ENCODE measurements around the gene CYS1. TPM values are rescaled to one million over a fixed set of nuclear protein-coding genes. Genes with fewer than 3 reads are reported as not detected.
A peak's percentile ranks its signal among the peaks of the same experiment; 100 is the strongest.

The CYS1 gene
- polyA plus RNA-seq, 2 donors = 0.29 to 0.94 TPM

DNA sequence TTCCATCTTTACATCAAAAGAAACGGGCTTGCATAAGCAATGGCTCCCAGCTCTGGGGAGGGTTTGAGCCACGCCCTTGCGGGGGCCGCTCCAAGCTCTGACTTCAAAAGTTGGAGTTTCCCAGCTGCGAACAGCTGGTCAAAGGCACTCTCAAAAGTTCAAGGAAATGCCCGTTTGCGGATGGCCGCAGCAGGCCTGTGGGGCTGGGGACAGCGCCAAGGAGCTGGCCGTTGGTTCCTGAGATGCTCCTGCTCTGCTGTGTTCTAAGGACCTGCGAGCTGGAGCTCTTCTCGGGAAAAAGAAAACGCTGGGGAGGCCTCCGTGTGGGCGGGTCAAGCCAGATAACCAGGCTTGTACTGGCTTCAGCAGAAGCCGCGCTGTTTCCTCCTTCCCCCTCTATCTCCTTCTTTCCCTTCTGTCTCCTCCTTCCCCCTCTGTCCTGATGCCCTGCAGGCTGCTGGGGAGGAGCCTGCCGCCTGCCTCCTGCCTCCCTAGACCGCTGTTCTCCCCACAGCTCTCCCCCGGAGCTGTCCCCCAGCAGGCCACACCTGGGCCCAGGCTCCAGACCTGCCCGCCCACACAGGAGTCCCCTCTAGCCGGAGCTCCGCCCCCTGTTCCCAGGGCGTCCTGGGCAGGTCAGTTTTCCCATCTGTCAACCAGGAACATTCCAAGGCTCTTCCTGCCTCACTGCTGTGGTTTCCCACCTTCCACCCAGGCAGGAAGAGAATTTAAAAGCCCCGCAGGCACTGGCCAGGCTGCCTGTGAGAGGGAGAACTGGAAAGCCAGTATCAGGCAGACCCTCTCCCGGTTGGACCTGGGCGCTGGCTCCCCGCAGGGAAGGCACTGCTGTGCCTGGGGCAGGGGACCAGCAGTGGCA, 22.7 kb downstream of the CYS1 start:
- H3K27me3 ChIP-seq (ENCODE audit: control insufficient read depth in 1 of 2, insufficient read depth in 2 of 2, low read length in 2 of 2) = no peaks in the 10 kb centered on the region
- peak overlapping the region; percentile 45 to 50 for H3K27ac ChIP-seq (ENCODE audit: low read depth in 2 of 2, low read length in 1 of 2)
- peak overlapping the region in 1 of 2 donors; percentile 7 for H3K4me3 ChIP-seq (ENCODE audit: low read depth in 1 of 2, low read length in 2 of 2)
- H3K36me3 ChIP-seq (ENCODE audit: control insufficient read depth in 2 of 2, insufficient read depth in 2 of 2, low read length in 1 of 2) = peaks cover under 1 to 4% of the 10 kb centered on the region in 2 donors
- no peaks in the 10 kb centered on the region for H3K9me3 ChIP-seq (ENCODE audit: control insufficient read depth in 2 of 2, insufficient read depth in 1 of 2, low read depth in 1 of 2, low read length in 1 of 2)
- WGBS, 2 donors = 18 to 28% methylated on average over 25 to 28 of the region's 28 CpGs
- peaks cover 0 to 2% of the 10 kb centered on the region in 2 donors for H3K4me1 ChIP-seq (ENCODE audit: control insufficient read depth in 2 of 2, insufficient read depth in 2 of 2, low read length in 1 of 2)

DNA sequence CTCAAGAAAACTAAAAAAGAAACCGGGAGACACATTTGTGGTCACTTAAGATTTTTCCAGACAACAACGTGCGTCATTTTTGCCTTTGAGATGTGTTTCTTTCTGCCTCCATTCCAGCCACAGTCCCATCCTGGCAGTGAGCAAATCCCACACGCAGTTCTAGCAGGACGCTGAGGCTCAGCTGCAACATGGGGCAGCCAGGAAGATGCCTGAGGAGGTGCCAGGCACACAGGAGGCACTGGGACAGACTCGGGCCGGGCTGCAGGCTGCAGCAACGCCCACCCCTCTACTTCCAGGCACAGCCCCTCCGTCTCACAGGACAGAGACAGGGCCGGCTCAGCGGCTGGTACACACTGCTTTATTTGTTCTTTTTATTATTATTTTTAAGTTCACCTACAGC, 23.8 kb downstream of the CYS1 start:
- peaks cover 4 to 5% of the 10 kb centered on the region in 2 donors for H3K36me3 ChIP-seq (ENCODE audit: control insufficient read depth in 2 of 2, insufficient read depth in 2 of 2, low read length in 1 of 2)
- H3K27me3 ChIP-seq (ENCODE audit: control insufficient read depth in 1 of 2, insufficient read depth in 2 of 2, low read length in 2 of 2) = no peaks in the 10 kb centered on the region
- H3K9me3 ChIP-seq (ENCODE audit: control insufficient read depth in 2 of 2, insufficient read depth in 1 of 2, low read depth in 1 of 2, low read length in 1 of 2) = no peaks in the 10 kb centered on the region
- WGBS, 2 donors = 74 to 79% methylated on average over 11 of the region's 11 CpGs
- H3K4me3 ChIP-seq (ENCODE audit: low read depth in 1 of 2, low read length in 2 of 2) = no peak overlapping the region
- H3K27ac ChIP-seq (ENCODE audit: low read depth in 2 of 2, low read length in 1 of 2) = no peak overlapping the region
- H3K4me1 ChIP-seq (ENCODE audit: control insufficient read depth in 2 of 2, insufficient read depth in 2 of 2, low read length in 1 of 2) = peaks cover 0 to 2% of the 10 kb centered on the region in 2 donors

DNA sequence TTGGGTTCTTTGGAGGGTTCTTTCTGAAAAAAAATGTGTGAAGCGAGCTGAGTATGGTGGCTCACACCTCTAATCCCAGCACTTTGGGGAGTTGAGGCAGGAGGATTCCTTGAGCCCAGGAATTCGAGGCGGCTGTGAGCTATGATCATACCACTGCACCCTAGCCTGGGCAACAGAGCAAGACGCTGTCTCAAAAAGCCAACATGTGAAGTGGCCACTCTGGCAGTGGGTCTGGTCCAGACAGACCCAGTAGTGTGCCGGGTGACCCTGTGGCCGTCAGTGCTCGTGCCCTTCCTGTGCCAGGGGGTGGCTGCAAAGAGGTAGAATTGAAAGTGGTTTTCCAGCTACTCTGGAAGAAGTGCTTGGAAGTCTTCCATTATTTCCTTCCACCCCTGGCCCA, 25.2 kb downstream of the CYS1 start:
- H3K27me3 ChIP-seq (ENCODE audit: control insufficient read depth in 1 of 2, insufficient read depth in 2 of 2, low read length in 2 of 2) = no peaks in the 10 kb centered on the region
- H3K27ac ChIP-seq (ENCODE audit: low read depth in 2 of 2, low read length in 1 of 2) = no peak overlapping the region
- H3K36me3 ChIP-seq (ENCODE audit: control insufficient read depth in 2 of 2, insufficient read depth in 2 of 2, low read length in 1 of 2) = peaks cover 4 to 5% of the 10 kb centered on the region in 2 donors
- WGBS, 2 donors = 90 to 95% methylated on average over 7 of the region's 7 CpGs
- H3K9me3 ChIP-seq (ENCODE audit: control insufficient read depth in 2 of 2, insufficient read depth in 1 of 2, low read depth in 1 of 2, low read length in 1 of 2) = no peaks in the 10 kb centered on the region
- no peak overlapping the region for H3K4me3 ChIP-seq (ENCODE audit: low read depth in 1 of 2, low read length in 2 of 2)
- H3K4me1 ChIP-seq (ENCODE audit: control insufficient read depth in 2 of 2, insufficient read depth in 2 of 2, low read length in 1 of 2) = peaks cover 0 to 2% of the 10 kb centered on the region in 2 donors

DNA sequence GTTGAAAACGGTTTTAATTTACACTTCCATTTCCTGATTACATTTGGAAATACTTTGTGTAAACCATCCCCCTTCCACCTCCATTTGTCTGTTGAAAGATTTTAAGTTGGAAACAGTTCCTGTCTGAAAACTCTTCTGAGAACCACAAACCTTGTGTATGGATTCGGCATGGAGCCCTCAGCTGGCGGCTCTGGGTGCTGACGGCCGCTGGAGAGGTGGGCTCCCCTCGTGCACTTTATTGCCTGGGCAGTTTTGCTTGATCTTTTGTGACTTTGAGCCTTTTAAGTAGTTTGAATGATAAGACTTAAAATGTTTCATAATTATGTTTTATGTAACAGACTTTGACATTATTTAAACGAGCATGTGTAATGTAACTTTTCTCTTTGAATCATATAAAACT, 25.8 kb downstream of the CYS1 start:
- WGBS, 2 donors = 63 to 77% methylated on average over 7 of the region's 7 CpGs
- H3K4me1 ChIP-seq (ENCODE audit: control insufficient read depth in 2 of 2, insufficient read depth in 2 of 2, low read length in 1 of 2) = peaks cover 0 to 2% of the 10 kb centered on the region in 2 donors
- peaks cover 5 to 6% of the 10 kb centered on the region in 2 donors for H3K36me3 ChIP-seq (ENCODE audit: control insufficient read depth in 2 of 2, insufficient read depth in 2 of 2, low read length in 1 of 2)

DNA sequence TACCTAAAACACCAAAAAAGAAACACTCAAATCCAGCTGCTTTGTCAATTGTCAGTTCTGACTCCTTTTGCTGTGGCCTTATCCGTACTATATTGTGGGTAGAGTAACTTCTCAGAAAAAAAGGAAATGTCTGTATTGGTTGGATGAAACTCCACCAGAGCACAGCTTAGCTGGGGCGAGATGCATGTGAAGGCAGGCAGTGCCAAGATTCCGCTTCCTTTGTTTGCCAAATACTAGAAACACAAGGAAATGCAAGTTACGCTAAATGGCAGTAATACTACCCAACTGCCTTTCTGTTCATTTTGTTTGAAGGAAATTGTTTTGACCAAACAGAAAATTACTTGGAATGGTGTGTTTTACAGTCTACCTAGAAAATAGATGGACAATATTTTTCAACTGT, 26.9 kb downstream of the CYS1 start:
- H3K4me1 ChIP-seq (ENCODE audit: control insufficient read depth in 2 of 2, insufficient read depth in 2 of 2, low read length in 1 of 2) = peaks cover 0 to 2% of the 10 kb centered on the region in 2 donors
- H3K27ac ChIP-seq (ENCODE audit: low read depth in 2 of 2, low read length in 1 of 2) = no peak overlapping the region

More for the DNA sequence above, 25.8 kb downstream of the CYS1 start:
- no peak overlapping the region for H3K27ac ChIP-seq (ENCODE audit: low read depth in 2 of 2, low read length in 1 of 2)
- H3K4me3 ChIP-seq (ENCODE audit: low read depth in 1 of 2, low read length in 2 of 2) = no peak overlapping the region
- H3K27me3 ChIP-seq (ENCODE audit: control insufficient read depth in 1 of 2, insufficient read depth in 2 of 2, low read length in 2 of 2) = no peaks in the 10 kb centered on the region
- H3K9me3 ChIP-seq (ENCODE audit: control insufficient read depth in 2 of 2, insufficient read depth in 1 of 2, low read depth in 1 of 2, low read length in 1 of 2) = no peaks in the 10 kb centered on the region

DNA sequence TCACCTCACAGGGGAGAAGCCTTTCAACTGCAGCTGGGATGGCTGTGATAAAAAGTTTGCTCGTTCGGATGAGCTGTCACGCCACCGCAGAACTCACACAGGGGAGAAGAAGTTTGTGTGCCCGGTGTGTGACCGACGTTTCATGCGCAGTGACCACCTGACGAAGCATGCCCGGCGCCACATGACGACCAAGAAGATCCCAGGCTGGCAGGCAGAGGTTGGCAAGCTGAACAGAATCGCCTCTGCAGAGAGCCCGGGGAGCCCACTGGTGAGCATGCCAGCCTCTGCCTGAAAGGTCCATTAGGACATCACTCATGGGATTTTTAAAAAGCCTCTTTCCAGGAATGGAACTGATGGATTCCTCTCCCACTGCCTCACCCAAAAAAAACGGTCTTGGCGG, 28.0 kb downstream of the CYS1 start:
- no peaks in the 10 kb centered on the region for H3K9me3 ChIP-seq (ENCODE audit: control insufficient read depth in 2 of 2, insufficient read depth in 1 of 2, low read depth in 1 of 2, low read length in 1 of 2)
- H3K4me3 ChIP-seq (ENCODE audit: low read depth in 1 of 2, low read length in 2 of 2) = no peak overlapping the region
- no peaks in the 10 kb centered on the region for H3K4me1 ChIP-seq (ENCODE audit: control insufficient read depth in 2 of 2, insufficient read depth in 2 of 2, low read length in 1 of 2)
- H3K27me3 ChIP-seq (ENCODE audit: control insufficient read depth in 1 of 2, insufficient read depth in 2 of 2, low read length in 2 of 2) = no peaks in the 10 kb centered on the region
- H3K27ac ChIP-seq (ENCODE audit: low read depth in 2 of 2, low read length in 1 of 2) = no peak overlapping the region
- WGBS, 2 donors = 88 to 89% methylated on average over 16 of the region's 16 CpGs
- peaks cover 11 to 15% of the 10 kb centered on the region in 2 donors for H3K36me3 ChIP-seq (ENCODE audit: control insufficient read depth in 2 of 2, insufficient read depth in 2 of 2, low read length in 1 of 2)

More for the DNA sequence above, 26.9 kb downstream of the CYS1 start:
- 48 to 69% methylated on average over 4 of the region's 4 CpGs for WGBS, 2 donors
- Histone ChIP-seq H3K36me3 (ENCODE audit: control insufficient read depth in 2 of 2, insufficient read depth in 2 of 2, low read length in 1 of 2) (peaks cover 6 to 7% of the 10 kb centered on the region in 2 donors), H3K9me3 (ENCODE audit: control insufficient read depth in 2 of 2, insufficient read depth in 1 of 2, low read depth in 1 of 2, low read length in 1 of 2) (no peaks in the 10 kb centered on the region), H3K27me3 (ENCODE audit: control insufficient read depth in 1 of 2, insufficient read depth in 2 of 2, low read length in 2 of 2) (no peaks in the 10 kb centered on the region), H3K4me3 (ENCODE audit: low read depth in 1 of 2, low read length in 2 of 2) (no peak overlapping the region)

DNA sequence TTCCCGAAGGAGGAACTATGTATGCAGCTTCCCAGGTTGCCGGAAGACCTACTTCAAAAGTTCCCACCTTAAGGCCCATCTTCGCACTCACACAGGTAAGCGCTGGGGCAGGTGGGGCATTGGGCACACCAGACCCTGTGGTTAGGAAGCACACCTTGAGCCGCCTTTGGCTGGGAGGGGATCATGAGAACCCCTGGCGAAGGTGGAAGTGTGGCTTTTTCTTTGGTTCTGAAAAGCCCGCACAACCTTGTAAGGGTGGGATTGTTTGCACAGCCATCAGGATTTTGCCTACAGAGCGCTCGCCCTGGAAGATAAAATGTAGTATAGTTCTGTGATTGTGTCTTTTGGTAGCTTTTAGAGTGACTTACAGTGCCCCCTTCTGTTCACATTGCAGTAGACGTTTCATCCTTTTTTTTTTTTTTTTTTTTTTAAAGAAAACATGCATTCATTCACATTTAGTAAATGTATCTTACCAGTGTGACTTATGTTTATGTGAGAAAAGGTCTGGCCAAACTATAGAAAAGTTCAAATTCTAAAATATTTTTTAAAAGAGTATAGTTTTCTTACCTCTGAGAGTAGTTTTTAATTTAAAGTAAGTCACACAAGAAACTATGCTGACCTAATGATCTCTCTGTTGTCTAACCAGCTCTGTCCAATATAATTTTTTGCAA, 31.6 kb downstream of the CYS1 start:
- Histone ChIP-seq H3K36me3 (ENCODE audit: control insufficient read depth in 2 of 2, insufficient read depth in 2 of 2, low read length in 1 of 2) (peaks cover 11 to 17% of the 10 kb centered on the region in 2 donors), H3K9me3 (ENCODE audit: control insufficient read depth in 2 of 2, insufficient read depth in 1 of 2, low read depth in 1 of 2, low read length in 1 of 2) (no peaks in the 10 kb centered on the region), H3K4me1 (ENCODE audit: control insufficient read depth in 2 of 2, insufficient read depth in 2 of 2, low read length in 1 of 2) (peaks cover 0 to 4% of the 10 kb centered on the region in 2 donors), H3K27me3 (ENCODE audit: control insufficient read depth in 1 of 2, insufficient read depth in 2 of 2, low read length in 2 of 2) (no peaks in the 10 kb centered on the region), H3K27ac (ENCODE audit: low read depth in 2 of 2, low read length in 1 of 2) (no peak overlapping the region), H3K4me3 (ENCODE audit: low read depth in 1 of 2, low read length in 2 of 2) (no peak overlapping the region)
- WGBS, 2 donors = 58 to 59% methylated on average over 10 of the region's 10 CpGs

DNA sequence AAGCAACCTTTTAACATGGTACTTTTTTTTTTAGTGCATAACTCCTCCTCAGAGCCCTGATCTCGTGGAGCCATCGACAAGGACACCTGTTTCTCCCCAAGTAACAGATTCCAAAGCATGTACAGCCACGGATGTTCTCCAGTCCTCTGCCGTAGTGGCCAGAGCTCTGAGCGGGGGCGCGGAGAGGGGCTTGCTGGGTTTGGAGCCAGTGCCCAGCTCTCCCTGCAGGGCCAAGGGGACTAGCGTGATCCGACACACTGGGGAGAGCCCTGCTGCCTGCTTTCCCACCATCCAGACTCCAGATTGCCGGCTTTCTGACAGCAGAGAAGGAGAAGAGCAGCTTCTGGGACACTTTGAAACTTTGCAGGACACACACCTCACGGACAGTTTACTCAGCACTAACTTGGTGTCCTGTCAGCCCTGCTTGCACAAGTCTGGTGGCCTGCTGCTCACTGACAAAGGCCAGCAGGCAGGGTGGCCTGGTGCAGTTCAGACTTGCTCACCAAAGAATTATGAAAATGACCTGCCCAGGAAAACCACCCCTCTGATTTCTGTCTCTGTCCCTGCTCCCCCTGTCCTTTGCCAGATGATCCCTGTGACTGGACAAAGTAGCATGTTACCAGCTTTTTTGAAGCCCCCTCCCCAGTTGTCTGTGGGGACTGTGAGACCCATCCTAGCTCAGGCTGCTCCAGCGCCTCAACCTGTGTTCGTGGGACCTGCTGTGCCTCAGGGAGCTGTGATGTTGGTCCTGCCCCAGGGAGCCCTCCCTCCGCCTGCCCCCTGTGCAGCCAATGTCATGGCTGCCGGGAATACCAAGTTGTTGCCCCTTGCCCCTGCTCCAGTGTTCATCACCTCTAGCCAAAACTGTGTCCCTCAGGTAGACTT, 32.4 kb downstream of the CYS1 start:
- peaks cover 0 to 4% of the 10 kb centered on the region in 2 donors for H3K4me1 ChIP-seq (ENCODE audit: control insufficient read depth in 2 of 2, insufficient read depth in 2 of 2, low read length in 1 of 2)
- 88 to 90% methylated on average over 15 of the region's 15 CpGs for WGBS, 2 donors

DNA sequence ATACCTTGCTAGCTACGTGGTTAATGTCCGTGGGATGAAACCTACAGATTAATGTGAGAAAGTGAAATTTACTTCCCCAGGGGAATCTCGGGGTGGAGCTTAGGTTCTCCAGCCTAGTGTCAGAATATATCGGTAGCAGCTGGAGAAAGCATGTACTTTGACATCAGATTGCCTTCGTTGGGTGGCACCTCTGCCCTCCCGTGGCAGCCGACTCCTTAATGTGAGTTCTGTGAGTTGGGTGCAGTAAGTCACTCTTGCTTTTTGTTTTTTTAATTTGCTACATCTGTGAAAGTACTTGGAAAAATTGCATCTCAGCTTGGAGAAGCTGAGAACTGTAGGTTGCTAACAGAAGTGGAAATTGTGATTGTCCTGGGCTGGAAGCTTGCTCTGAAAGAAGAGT, 33.3 kb downstream of the CYS1 start:
- no peak overlapping the region for H3K27ac ChIP-seq (ENCODE audit: low read depth in 2 of 2, low read length in 1 of 2)
- H3K4me3 ChIP-seq (ENCODE audit: low read depth in 1 of 2, low read length in 2 of 2) = no peak overlapping the region
- no peaks in the 10 kb centered on the region for H3K27me3 ChIP-seq (ENCODE audit: control insufficient read depth in 1 of 2, insufficient read depth in 2 of 2, low read length in 2 of 2)
- WGBS, 2 donors = 50 to 60% methylated on average over 7 of the region's 7 CpGs
- H3K9me3 ChIP-seq (ENCODE audit: control insufficient read depth in 2 of 2, insufficient read depth in 1 of 2, low read depth in 1 of 2, low read length in 1 of 2) = no peaks in the 10 kb centered on the region
- peaks cover 7 to 13% of the 10 kb centered on the region in 2 donors for H3K36me3 ChIP-seq (ENCODE audit: control insufficient read depth in 2 of 2, insufficient read depth in 2 of 2, low read length in 1 of 2)
- peaks cover 0 to 4% of the 10 kb centered on the region in 2 donors for H3K4me1 ChIP-seq (ENCODE audit: control insufficient read depth in 2 of 2, insufficient read depth in 2 of 2, low read length in 1 of 2)

More for the DNA sequence above, 32.4 kb downstream of the CYS1 start:
- Histone ChIP-seq H3K27ac (ENCODE audit: low read depth in 2 of 2, low read length in 1 of 2) (no peak overlapping the region), H3K9me3 (ENCODE audit: control insufficient read depth in 2 of 2, insufficient read depth in 1 of 2, low read depth in 1 of 2, low read length in 1 of 2) (no peaks in the 10 kb centered on the region), H3K4me3 (ENCODE audit: low read depth in 1 of 2, low read length in 2 of 2) (no peak overlapping the region), H3K36me3 (ENCODE audit: control insufficient read depth in 2 of 2, insufficient read depth in 2 of 2, low read length in 1 of 2) (peaks cover 7 to 17% of the 10 kb centered on the region in 2 donors), H3K27me3 (ENCODE audit: control insufficient read depth in 1 of 2, insufficient read depth in 2 of 2, low read length in 2 of 2) (no peaks in the 10 kb centered on the region)

All from esophagus (tissue), 2 donors.